Upper lobe of left lung (tissue), 6 donors: ENCODE measurements around the gene TBC1D24. TPM values are rescaled to one million over a fixed set of nuclear protein-coding genes. Genes with fewer than 3 reads are reported as not detected.
A peak's percentile ranks its signal among the peaks of the same experiment; 100 is the strongest.

Source experiments
- ATAC-seq, 2 donors: fragments of 200-7000 bp; cut with Tn5 transposase; one replicate each; pipeline ENCODE4 v1.9.1; 2022; ENCODE audit warnings: mild to moderate bottlenecking in 2 of 2, moderate library complexity in 2 of 2; ENCODE audit not compliant: low FRiP score in 2 of 2
- DNase-seq, 2 donors: peaks; one replicate each; pipeline ENCODE4 v3.0.0-alpha.2; 2019 to 2020
- H3K27ac ChIP-seq, 4 donors: fragments of 200-600 bp; sonication (generic); one replicate each; pipeline ENCODE4 v1.5.1; 2016 to 2019
- H3K27me3 ChIP-seq, 4 donors: fragments of 200-600 bp; sonication (generic); one replicate each; pipeline ENCODE4 v1.5.1; 2017 to 2019
- H3K36me3 ChIP-seq, 4 donors: fragments of 200-600 bp; sonication (generic); one replicate each; pipeline ENCODE4 v1.5.1; 2016 to 2019
- H3K4me1 ChIP-seq, 4 donors: fragments of 200-600 bp; sonication (generic); one replicate each; pipeline ENCODE4 v1.5.1; 2018 to 2019
- H3K4me3 ChIP-seq, 4 donors: fragments of 200-600 bp; sonication (generic); one replicate each; pipeline ENCODE4 v1.5.1; 2017 to 2019; ENCODE audit warnings: mild to moderate bottlenecking in 2 of 4, moderate library complexity in 1 of 4
- H3K9me3 ChIP-seq, 4 donors: fragments of 200-600 bp; sonication (generic); one replicate each; pipeline ENCODE4 v1.5.1; 2018 to 2019
- CTCF ChIP-seq, 6 experiments: fragments of 450-650 bp in 4 of 6; fragments of 200-600 bp in 2 of 6; sonication (generic) in 2 of 6; IDR thresholded peaks; one replicate each; pipeline ENCODE4 v1.5.1; 2016 to 2019; ENCODE audit warnings: antibody characterized with exemption in 6 of 6
- EP300 ChIP-seq, 4 donors: sonication (generic); formaldehyde crosslinking; IDR thresholded peaks; one replicate each; pipeline ENCODE4 v1.5.1; 2017; ENCODE audit warnings: antibody characterized with exemption in 4 of 4, control low read depth in 2 of 4
- POLR2A ChIP-seq, 4 donors: fragments of 450-650 bp; IDR thresholded peaks; one replicate each; pipeline ENCODE4 v1.5.1; 2016 to 2017; ENCODE audit warnings: antibody characterized with exemption in 4 of 4, mild to moderate bottlenecking in 2 of 4
- POLR2AphosphoS5 ChIP-seq, 2 donors: sonication (generic); formaldehyde crosslinking; IDR thresholded peaks; one replicate each; pipeline ENCODE4 v1.5.1; 2017; ENCODE audit warnings: antibody characterized with exemption in 2 of 2
- WGBS, 2 donors: methylation state at CpG; one replicate each; pipeline ENCODE4 v1.1.5; 2017 to 2018; 5-methylcytosine and 5-hydroxymethylcytosine counted together
- total RNA-seq, 6 donors: library from RNA; depleted of rRNA in 4 of 6; stranded (reverse); fragments of >200 nt in 4 of 6; gene quantifications; one replicate each; pipeline versions ENCODE4 v1.1.0 to v1.2.1, GENCODE V29; 2016 to 2021
- donor health status: DM: no; HTN: no; CAD: no; lungs with moderate emphysema.
- donor health status: DM: no; HTN: yes; CAD: no; lungs with severe emphysema.

TBC1D24 gene
- total RNA-seq, 6 donors from 2014 or later: 25.9 to 49.6 (median 37.2) TPM

- no peak for TF ChIP-seq EP300 (IDR thresholded peaks at IDR 0.05)
- TF ChIP-seq POLR2AphosphoS5 (IDR thresholded peaks at IDR 0.05): no peak
- no peak for TF ChIP-seq CTCF (IDR thresholded peaks at IDR 0.05)
- no peak for TF ChIP-seq POLR2A (IDR thresholded peaks at IDR 0.05)
- Histone ChIP-seq H3K27me3 (no peaks in the 10 kb centered on the region), H3K4me3 (no peak overlapping the region), H3K9me3 (no peaks in the 10 kb centered on the region), H3K36me3 (peaks cover 0 to 14% (median 3%) of the 10 kb centered on the region in 4 donors), H3K4me1 (peaks cover 20 to 39% (median 32%) of the 10 kb centered on the region in 4 donors), H3K27ac (peak overlapping the region in 1 of 4 donors; percentile 3)
- 87 to 92% methylated on average over 10 to 23 of the region's 23 CpGs for WGBS, 2 donors
- DNase-seq (peak in 1 of 2 donors; percentile 58), ATAC-seq (no peak)
Measured at GRCh38 chr16:2490190-2491105, 15.5 kb downstream of the TBC1D24 start.

- peak overlapping the region in 1 of 4 donors; percentile 69 for H3K27ac ChIP-seq
- no peak overlapping the region for H3K4me3 ChIP-seq
- peak in 1 of 2 donors; percentile 30 for DNase-seq
- no peak for ATAC-seq
- no peak for TF ChIP-seq POLR2AphosphoS5 (IDR thresholded peaks at IDR 0.05)
- no peak for TF ChIP-seq EP300 (IDR thresholded peaks at IDR 0.05)
- no peak for TF ChIP-seq POLR2A (IDR thresholded peaks at IDR 0.05)
- H3K27me3 ChIP-seq: no peaks in the 10 kb centered on the region
- no peaks in the 10 kb centered on the region for H3K9me3 ChIP-seq
- peaks cover 0 to 29% (median 14%) of the 10 kb centered on the region in 4 donors for H3K36me3 ChIP-seq
- peaks cover 8 to 34% (median 23%) of the 10 kb centered on the region in 4 donors for H3K4me1 ChIP-seq
- WGBS, 2 donors: 77 to 87% methylated on average over 13 of the region's 13 CpGs
Measured at GRCh38 chr16:2492292-2492691, 17.4 kb downstream of the TBC1D24 start.

- Histone ChIP-seq H3K4me3 (no peak overlapping the region), H3K4me1 (peaks cover 18 to 36% (median 29%) of the 10 kb centered on the region in 4 donors), H3K27ac (peak overlapping the region in 3 of 4 donors; percentile 31 to 69 (median 58)), H3K36me3 (peaks cover 0 to 41% (median 15%) of the 10 kb centered on the region in 4 donors), H3K27me3 (no peaks in the 10 kb centered on the region), H3K9me3 (no peaks in the 10 kb centered on the region)
- peak; percentile 7 to 72 for ATAC-seq
- 63 to 76% methylated on average over 6 of the region's 6 CpGs for WGBS, 2 donors
- DNase-seq: peak in 1 of 2 donors; percentile 78
- TF ChIP-seq POLR2A (IDR thresholded peaks at IDR 0.05) (peak in 1 of 4 donors; percentile 37), CTCF (IDR thresholded peaks at IDR 0.05) (no peak), EP300 (IDR thresholded peaks at IDR 0.05) (no peak), POLR2AphosphoS5 (IDR thresholded peaks at IDR 0.05) (no peak)
Measured at GRCh38 chr16:2493605-2494004, 18.7 kb downstream of the TBC1D24 start.

- WGBS, 2 donors: 70 to 93% methylated on average over 5 of the region's 5 CpGs
- H3K4me3 ChIP-seq: no peak overlapping the region
- no peaks in the 10 kb centered on the region for H3K9me3 ChIP-seq
- H3K27ac ChIP-seq: peak overlapping the region; percentile 30 to 69 (median 44)
- peaks cover 0 to 50% (median 18%) of the 10 kb centered on the region in 4 donors for H3K36me3 ChIP-seq
- no peak for TF ChIP-seq CTCF (IDR thresholded peaks at IDR 0.05)
- TF ChIP-seq EP300 (IDR thresholded peaks at IDR 0.05): peak; percentile 58 to 97 (median 88)
- peak in 1 of 2 donors; percentile 45 for TF ChIP-seq POLR2AphosphoS5 (IDR thresholded peaks at IDR 0.05)
- DNase-seq (peak in 1 of 2 donors; percentile 84), ATAC-seq (no peak)
- H3K4me1 ChIP-seq: peaks cover 19 to 46% (median 39%) of the 10 kb centered on the region in 4 donors
- H3K27me3 ChIP-seq: no peaks in the 10 kb centered on the region
Measured at GRCh38 chr16:2494616-2495015, 19.7 kb downstream of the TBC1D24 start.

GRCh38 chr16:2495041-2495440 is 20.1 kb downstream of the TBC1D24 start:
- DNase-seq (no peak), ATAC-seq (no peak)
- Histone ChIP-seq H3K27ac (peak overlapping the region in 2 of 4 donors; percentile 30 to 69), H3K4me1 (peaks cover 19 to 50% (median 41%) of the 10 kb centered on the region in 4 donors), H3K36me3 (peaks cover 0 to 50% (median 20%) of the 10 kb centered on the region in 4 donors), H3K9me3 (no peaks in the 10 kb centered on the region), H3K27me3 (no peaks in the 10 kb centered on the region), H3K4me3 (no peak overlapping the region)
- 75 to 90% methylated on average over 5 of the region's 5 CpGs for WGBS, 2 donors
- TF ChIP-seq POLR2AphosphoS5 (IDR thresholded peaks at IDR 0.05) (no peak), CTCF (IDR thresholded peaks at IDR 0.05) (no peak), POLR2A (IDR thresholded peaks at IDR 0.05) (no peak), EP300 (IDR thresholded peaks at IDR 0.05) (no peak)
